Uterus (tissue), 2 donors: ENCODE data around the gene LRP1B.

Experiments used
- POLR2A ChIP-seq, 2 donors: fragments of 450-650 bp; IDR thresholded peaks; one replicate each; pipeline ENCODE4 v1.6.1; 2016; ENCODE audit warnings: antibody characterized with exemption in 2 of 2, mild to moderate bottlenecking in 1 of 2, moderate library complexity in 1 of 2
- TF ChIP-seq, protein P1 (sequence below), 4 experiments: fragments of 200-600 bp in 2 of 4; fragments of 450-650 bp in 2 of 4; sonication (generic) in 2 of 4; IDR thresholded peaks; one replicate each; pipeline ENCODE4 v1.5.1; 2016 to 2019; ENCODE audit warnings: antibody characterized with exemption in 4 of 4, mild to moderate bottlenecking in 2 of 4, moderate library complexity in 1 of 4

DNA sequence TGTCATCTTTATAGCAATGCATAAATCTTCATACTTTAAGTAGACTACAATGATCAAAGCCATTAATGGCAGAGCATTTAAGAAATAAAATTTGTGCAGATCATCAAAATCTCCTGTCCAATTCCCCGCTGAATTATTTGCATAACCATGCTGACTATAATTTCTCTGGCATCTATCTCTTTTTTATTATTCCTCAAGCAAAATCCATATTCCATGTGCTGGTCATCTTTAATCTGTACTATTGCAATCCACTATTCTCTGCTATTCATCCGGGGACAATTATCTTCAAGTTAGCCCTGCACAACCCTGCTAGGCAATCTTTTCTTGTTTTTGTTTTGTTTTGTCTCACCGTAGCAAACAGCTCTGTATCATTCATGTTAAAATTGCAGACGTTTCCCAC lies 1881.0 kb downstream of the LRP1B start:
- TF ChIP-seq, protein P1, sequence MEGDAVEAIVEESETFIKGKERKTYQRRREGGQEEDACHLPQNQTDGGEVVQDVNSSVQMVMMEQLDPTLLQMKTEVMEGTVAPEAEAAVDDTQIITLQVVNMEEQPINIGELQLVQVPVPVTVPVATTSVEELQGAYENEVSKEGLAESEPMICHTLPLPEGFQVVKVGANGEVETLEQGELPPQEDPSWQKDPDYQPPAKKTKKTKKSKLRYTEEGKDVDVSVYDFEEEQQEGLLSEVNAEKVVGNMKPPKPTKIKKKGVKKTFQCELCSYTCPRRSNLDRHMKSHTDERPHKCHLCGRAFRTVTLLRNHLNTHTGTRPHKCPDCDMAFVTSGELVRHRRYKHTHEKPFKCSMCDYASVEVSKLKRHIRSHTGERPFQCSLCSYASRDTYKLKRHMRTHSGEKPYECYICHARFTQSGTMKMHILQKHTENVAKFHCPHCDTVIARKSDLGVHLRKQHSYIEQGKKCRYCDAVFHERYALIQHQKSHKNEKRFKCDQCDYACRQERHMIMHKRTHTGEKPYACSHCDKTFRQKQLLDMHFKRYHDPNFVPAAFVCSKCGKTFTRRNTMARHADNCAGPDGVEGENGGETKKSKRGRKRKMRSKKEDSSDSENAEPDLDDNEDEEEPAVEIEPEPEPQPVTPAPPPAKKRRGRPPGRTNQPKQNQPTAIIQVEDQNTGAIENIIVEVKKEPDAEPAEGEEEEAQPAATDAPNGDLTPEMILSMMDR (IDR thresholded peaks at IDR 0.05) = no peak
- no peak for TF ChIP-seq POLR2A (IDR thresholded peaks at IDR 0.05)
